Breast epithelium (tissue), 3 donors: ENCODE data around the gene STK40.

Experiments
- POLR2AphosphoS5 ChIP-seq, 3 donors: sonication (generic); formaldehyde crosslinking; IDR thresholded peaks; one replicate each; pipeline ENCODE4 v1.6.1; 2017; ENCODE audit warnings: antibody characterized with exemption in 3 of 3
- TF ChIP-seq, protein P1 (sequence below), 3 donors: fragments of 450-650 bp; IDR thresholded peaks; one replicate each; pipeline ENCODE4 v1.5.1; 2016 to 2017; ENCODE audit warnings: antibody characterized with exemption in 3 of 3, mild to moderate bottlenecking in 3 of 3, moderate library complexity in 3 of 3

DNA sequence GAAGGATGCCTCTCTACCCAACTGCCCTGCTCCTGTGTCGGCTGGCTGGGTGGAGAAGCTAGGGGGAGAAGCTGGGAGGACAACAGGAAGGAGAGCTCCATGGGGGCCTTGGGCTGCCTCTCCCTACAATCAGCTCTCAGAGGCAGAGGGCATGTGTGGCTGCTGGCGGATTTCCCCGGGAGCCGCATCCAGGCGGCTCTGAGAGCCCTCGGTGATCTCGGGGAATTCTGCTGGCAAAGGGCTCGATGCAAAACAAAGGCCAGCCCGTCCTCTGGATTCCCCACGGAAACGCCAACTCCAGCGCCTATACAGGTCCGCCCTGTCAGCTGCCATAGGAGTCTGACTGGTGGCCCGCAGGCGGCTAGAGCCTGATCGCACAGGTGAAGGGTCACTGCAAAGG lies 35.9 kb downstream of the STK40 start:
- TF ChIP-seq, protein P1, sequence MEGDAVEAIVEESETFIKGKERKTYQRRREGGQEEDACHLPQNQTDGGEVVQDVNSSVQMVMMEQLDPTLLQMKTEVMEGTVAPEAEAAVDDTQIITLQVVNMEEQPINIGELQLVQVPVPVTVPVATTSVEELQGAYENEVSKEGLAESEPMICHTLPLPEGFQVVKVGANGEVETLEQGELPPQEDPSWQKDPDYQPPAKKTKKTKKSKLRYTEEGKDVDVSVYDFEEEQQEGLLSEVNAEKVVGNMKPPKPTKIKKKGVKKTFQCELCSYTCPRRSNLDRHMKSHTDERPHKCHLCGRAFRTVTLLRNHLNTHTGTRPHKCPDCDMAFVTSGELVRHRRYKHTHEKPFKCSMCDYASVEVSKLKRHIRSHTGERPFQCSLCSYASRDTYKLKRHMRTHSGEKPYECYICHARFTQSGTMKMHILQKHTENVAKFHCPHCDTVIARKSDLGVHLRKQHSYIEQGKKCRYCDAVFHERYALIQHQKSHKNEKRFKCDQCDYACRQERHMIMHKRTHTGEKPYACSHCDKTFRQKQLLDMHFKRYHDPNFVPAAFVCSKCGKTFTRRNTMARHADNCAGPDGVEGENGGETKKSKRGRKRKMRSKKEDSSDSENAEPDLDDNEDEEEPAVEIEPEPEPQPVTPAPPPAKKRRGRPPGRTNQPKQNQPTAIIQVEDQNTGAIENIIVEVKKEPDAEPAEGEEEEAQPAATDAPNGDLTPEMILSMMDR (IDR thresholded peaks at IDR 0.05), result no peak
- TF ChIP-seq POLR2AphosphoS5 (IDR thresholded peaks at IDR 0.05), result no peak
